Hepatocyte (in vitro differentiated cells): Measurements from ENCODE around the gene ADAMTSL1.

Source experiments
- EZH2 ChIP-seq: fragments of 200-600 bp; sonication (generic); IDR thresholded peaks from 2 replicates; pipeline ENCODE4 v1.6.1; 2016; ENCODE audit warnings: antibody characterized with exemption, mild to moderate bottlenecking, borderline replicate concordance
- EZH2phosphoT487 ChIP-seq: fragments of 200-600 bp; sonication (generic); IDR thresholded peaks from one replicate; pipeline ENCODE4 v1.6.1; 2018; ENCODE audit warnings: antibody characterized with exemption, mild to moderate bottlenecking, low read depth, moderate library complexity; ENCODE audit not compliant: unreplicated experiment, severe bottlenecking
- TF ChIP-seq, protein P1 (sequence below): fragments of 200-600 bp; sonication (generic); IDR thresholded peaks from 2 replicates; pipeline ENCODE4 v1.5.1; 2016; ENCODE audit warnings: antibody characterized with exemption, mild to moderate bottlenecking; ENCODE audit not compliant: poor library complexity

DNA sequence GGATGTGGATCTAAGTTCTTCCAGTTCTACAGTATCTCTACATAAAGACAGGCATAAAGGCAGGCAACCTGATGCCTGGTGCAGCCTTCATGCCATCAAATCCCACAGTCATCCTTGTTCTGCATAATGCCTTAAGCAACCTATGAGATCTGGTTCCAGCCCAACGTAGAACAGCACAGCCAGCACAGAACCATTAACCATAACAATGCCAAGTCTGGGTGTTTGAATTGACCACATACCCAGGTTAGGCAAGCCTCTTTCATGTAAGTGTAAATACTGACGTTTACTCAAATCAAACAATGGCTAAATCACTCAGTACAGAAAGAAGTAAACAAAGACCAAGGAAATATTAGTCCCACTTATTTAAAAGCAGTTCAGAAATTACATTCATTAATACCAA, 195.0 kb downstream of the ADAMTSL1 start:
- TF ChIP-seq, protein P1, sequence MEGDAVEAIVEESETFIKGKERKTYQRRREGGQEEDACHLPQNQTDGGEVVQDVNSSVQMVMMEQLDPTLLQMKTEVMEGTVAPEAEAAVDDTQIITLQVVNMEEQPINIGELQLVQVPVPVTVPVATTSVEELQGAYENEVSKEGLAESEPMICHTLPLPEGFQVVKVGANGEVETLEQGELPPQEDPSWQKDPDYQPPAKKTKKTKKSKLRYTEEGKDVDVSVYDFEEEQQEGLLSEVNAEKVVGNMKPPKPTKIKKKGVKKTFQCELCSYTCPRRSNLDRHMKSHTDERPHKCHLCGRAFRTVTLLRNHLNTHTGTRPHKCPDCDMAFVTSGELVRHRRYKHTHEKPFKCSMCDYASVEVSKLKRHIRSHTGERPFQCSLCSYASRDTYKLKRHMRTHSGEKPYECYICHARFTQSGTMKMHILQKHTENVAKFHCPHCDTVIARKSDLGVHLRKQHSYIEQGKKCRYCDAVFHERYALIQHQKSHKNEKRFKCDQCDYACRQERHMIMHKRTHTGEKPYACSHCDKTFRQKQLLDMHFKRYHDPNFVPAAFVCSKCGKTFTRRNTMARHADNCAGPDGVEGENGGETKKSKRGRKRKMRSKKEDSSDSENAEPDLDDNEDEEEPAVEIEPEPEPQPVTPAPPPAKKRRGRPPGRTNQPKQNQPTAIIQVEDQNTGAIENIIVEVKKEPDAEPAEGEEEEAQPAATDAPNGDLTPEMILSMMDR = no peak
- TF ChIP-seq EZH2 (no peak), EZH2phosphoT487 (no peak)
